GM18499 (cell line): Measurements from ENCODE around the gene GPR142.

ENCODE experiments used
- ATAC-seq: cut with Tn5 transposase; IDR thresholded peaks from one replicate; pipeline ENCODE4 v1.9.1; 2021; ENCODE audit warnings: moderate number of reproducible peaks; ENCODE audit not compliant: insufficient read depth, unreplicated experiment

GPR142 gene, protein sequence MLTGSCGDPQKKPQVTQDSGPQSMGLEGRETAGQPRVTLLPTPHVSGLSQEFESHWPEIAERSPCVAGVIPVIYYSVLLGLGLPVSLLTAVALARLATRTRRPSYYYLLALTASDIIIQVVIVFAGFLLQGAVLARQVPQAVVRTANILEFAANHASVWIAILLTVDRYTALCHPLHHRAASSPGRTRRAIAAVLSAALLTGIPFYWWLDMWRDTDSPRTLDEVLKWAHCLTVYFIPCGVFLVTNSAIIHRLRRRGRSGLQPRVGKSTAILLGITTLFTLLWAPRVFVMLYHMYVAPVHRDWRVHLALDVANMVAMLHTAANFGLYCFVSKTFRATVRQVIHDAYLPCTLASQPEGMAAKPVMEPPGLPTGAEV

DNA sequence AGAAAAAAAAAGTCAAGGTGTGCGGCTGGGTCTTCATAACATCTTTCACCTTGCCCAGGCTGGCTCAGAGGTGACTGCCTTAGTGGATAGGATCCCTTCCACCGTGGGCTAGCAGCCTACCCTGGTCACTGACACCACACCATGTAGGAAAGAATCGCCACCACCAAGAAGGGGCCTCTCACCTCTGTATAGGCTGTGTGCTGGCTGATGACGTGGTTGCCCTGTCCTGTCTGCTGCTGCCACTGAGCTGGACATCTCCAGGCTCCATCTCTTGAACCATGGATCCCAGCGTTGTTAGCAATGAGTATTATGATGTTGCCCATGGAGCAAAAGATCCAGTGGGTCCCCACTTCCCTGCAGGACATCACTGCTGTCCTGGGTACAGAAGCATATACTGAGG is at the start of gene GPR142:
Gene GPR142 (plus strand): TSS at position 301 of the 400 bp plus-strand sequence. CDS start 2,035 bp downstream, outside the sequence.
- ATAC-seq, result no peak

DNA sequence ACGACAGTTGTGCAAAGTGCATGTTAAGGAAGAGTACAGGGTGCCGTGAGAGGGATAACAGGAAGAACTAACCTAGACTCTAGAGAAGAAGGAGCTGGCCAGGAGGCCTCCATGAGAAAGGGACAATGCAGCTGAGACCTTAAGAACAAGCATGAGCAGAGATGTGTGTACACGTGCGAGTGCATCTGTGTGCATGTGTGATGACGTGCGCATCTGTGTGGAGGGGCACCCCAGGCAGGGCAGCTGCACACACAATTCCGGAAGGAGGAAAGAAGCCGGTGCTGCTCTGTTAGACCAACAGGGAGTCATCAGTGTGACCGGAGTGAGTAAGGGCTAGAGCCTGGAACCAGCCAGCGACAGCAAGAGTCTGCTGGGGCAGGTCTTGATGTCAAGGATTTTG is 48.9 kb upstream of the GPR142 start:
- no peak for ATAC-seq

DNA sequence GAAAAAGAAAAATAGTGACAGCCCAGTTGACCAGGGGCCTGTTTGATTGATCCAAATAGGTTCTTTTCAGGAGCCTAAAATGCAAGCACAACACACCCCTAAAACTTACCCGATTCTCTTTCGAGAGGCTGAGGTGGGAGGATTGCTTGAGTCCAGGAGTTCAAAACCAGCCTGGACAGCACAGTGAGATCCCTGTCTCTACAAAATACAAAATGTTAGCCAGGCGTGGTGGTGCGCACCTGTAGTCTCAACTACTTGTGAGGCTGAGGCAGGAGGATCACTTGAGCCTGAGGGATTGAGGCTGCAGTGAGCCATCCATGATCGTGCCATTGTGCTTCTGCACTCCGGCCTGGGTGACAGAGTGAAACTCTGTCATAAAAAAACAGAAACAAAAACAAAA is 42.8 kb upstream of the GPR142 start:
- no peak for ATAC-seq

DNA sequence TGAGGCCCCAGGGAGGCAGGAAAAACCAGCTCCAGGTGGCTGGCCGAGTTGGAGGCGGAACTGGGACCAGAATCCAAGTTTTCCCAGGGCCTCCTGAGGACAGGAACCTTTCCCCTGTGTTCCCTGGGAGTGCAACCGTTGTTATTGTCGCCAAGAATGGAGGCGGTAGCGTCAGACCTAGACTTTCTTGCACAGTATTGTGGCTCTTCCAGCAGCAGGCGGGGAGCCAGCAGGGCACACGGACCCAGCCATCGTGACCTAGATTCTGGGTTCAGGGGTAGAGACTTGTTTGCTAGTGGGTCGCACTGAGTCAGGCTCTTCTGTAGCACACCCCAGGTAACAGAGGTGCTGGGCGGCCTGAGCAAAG is 41.9 kb upstream of the GPR142 start:
- ATAC-seq, result no peak

- ATAC-seq, result no peak
These were observed 41.4 kb upstream of the GPR142 start, which contains the start of gene KIF19 for GRCh38 chr17:74325743-74326379. Gene KIF19, plus strand, starts transcription at chr17:74326226. Its CDS starts 124 bp downstream, at chr17:74326350.

GRCh38 chr17:74326506-74326905 is 40.8 kb upstream of the GPR142 start:
- no peak for ATAC-seq

GRCh38 chr17:74328487-74328886 is 38.8 kb upstream of the GPR142 start:
- ATAC-seq, result no peak

DNA sequence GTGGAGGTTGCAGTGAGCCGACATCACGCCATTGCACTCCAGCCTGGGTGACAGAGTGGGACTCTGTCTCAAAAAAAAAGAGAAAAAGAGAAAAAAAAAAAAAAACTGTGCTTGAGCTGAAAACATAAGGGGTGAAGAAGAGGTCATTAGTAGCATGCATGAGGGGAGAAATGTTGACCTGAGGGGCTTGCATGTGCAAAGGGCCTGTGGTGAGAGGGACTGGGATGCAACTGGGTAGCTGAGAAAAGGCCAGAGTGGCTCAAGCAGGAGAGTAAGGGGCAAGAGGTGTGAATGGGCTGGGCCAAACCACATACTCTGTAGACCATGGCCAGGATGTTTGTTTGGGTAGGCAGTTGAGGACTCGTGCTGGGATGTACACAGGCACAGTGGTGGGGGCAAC is 37.9 kb upstream of the GPR142 start:
- no peak for ATAC-seq

DNA sequence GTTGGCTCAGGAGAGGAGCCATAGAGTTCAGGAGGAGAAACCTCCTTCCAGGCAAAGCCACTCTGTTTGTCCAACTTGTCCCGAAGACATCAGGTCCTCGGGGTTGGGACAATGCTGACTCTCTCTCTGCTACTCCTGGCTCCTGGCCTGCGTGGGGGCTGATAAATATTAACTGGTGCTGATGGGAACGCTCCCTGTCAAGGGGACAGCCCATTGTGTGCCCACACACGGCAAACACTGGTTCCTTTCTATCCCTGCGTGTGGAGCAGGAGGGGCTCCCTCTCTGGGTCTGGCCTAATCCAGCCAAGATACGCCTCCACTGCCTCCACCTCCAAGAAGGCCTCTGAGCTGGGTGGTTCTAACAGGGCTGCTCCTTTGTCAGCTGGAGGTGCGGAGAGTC is 36.9 kb upstream of the GPR142 start:
- no peak for ATAC-seq

- ATAC-seq, result no peak
These were observed 35.2 kb upstream of the GPR142 start for GRCh38 chr17:74332017-74332650.

DNA sequence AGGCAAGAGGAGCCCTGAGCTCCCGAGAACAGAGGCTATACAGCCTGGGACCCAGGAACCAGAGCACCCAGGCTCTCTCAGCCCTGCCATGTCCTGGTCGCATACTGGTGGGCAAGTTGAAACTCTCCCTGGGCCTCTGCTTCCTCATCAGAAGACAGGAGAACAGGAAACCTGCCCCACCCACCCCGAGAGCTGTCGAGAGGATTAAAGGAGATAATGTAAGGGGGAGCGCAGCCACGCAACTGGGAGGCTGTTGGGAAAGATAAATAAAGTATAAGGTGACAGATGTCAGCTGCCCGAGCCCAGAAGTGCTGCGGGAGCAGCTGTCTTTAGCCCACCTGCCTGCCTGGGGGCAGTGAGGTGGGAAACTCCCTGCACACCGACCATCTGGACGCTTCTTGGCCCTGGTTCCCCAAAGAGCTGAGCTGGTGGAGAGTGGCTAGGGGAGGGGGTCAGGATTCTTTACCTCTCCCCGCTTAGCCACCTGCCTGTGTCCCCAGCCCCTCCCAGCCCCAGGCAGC is 34.5 kb upstream of the GPR142 start:
- no peak for ATAC-seq

- ATAC-seq, result no peak
These were observed 32.8 kb upstream of the GPR142 start for GRCh38 chr17:74334393-74335039.

GRCh38 chr17:74335529-74336062 is 31.7 kb upstream of the GPR142 start:
- ATAC-seq, result no peak

DNA sequence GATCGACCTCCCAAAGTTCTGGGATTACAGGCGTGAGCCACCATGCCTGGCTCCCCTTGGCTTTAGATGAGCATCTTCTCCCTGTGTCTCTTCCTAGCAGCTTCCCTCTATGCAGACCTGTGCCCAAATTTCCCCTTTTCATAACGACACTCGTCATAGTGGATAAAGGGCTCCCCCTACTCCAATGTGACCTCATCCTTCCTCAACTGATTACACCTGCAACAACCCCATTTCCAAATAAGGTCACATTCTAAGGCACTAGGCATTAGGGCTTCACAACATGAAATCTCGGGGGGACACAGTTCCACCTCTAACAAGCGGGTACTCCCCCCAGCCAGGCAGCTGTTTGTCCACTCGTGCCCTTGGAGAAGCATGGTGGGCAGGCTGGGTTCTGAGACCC is 31.0 kb upstream of the GPR142 start:
- ATAC-seq, result no peak

- no peak for ATAC-seq
These were observed 29.3 kb upstream of the GPR142 start for GRCh38 chr17:74337834-74338500.

DNA sequence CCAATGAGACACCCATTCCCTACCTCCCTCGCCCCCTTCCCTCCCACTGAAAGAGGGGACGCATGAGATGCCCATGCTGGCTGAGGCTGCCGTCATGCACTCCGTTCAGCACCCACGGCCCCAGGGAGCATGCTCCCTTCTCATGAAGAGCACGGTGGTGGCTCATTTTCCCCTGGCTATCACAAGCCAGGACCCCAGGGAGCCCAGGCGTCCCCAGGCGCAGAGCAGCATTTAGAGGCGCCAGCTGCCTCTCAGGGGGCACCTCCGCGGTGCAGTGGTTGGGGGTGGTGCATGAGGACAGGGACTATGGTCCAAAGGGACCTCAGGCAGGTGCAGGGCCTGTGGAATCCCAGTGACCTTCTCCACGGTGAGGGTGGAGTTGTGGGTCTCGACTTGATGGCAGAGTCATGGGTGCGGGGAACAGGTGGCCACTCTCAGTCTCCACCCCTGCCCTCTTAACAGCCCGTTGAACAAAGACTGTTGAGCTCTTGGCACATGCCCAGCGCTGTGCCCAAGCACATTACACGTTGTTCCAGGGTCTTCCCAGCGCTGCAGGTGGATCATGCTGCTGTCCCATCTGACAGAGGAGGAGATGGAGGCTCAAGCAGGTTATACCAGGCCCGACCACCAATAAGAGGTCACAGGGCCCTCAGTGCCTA is 27.6 kb upstream of the GPR142 start:
- no peak for ATAC-seq

- ATAC-seq, result no peak
These were observed 26.8 kb upstream of the GPR142 start for GRCh38 chr17:74340470-74341023.

- no peak for ATAC-seq
These were observed 25.1 kb upstream of the GPR142 start for GRCh38 chr17:74342224-74342623.

DNA sequence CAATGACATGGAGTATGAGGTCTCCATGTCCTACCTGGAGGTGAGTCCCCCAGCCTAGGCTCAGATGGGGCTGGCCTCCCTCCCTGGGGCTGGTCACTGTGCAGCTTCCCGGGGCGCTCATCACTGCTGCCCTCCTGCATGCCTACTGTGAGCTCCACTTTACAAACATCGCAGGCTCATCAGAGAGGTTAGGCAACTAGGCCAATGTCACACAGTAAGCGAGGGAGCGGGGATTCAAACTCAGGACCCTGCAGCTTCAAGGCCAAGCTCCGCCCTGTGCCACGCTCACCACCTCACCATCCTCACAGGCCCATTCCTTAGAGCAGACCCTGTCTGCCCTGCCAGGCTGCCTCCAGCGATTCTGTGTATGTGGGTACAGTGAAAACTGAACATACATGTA is 24.2 kb upstream of the GPR142 start:
- ATAC-seq, result no peak
